GM20000 (cell line): Measurements from ENCODE around the gene UBAC1.

Experiments used
- DNase-seq: peaks from one replicate; pipeline ENCODE4 v3.0.0; 2012; ENCODE audit warnings: low spot score
- CTCF ChIP-seq: IDR thresholded peaks from 2 replicates; pipeline ENCODE4 v1.5.1; 2012; ENCODE audit warnings: mild to moderate bottlenecking, control low read depth; ENCODE audit errors: extremely low read depth, missing control alignments

UBAC1 gene

GRCh38 chr9:135976531-135976930 is 15.4 kb upstream of the UBAC1 start:
- no peak for DNase-seq
- TF ChIP-seq CTCF, result no peak

GRCh38 chr9:135975834-135976233 is 14.7 kb upstream of the UBAC1 start:
- DNase-seq, result no peak
- TF ChIP-seq CTCF, result no peak

- no peak for DNase-seq
- TF ChIP-seq CTCF, result no peak
Observed at GRCh38 chr9:135974220-135974573, 13.0 kb upstream of the UBAC1 start.

GRCh38 chr9:135973277-135974219 is 12.4 kb upstream of the UBAC1 start:
- DNase-seq, result no peak
- TF ChIP-seq CTCF, result no peak

- TF ChIP-seq CTCF, result no peak
- no peak for DNase-seq
Observed at GRCh38 chr9:135971892-135972291, 10.7 kb upstream of the UBAC1 start.

GRCh38 chr9:135971111-135971766 is 10.1 kb upstream of the UBAC1 start:
- TF ChIP-seq CTCF, result no peak
- no peak for DNase-seq

GRCh38 chr9:135970128-135970815 is 9.1 kb upstream of the UBAC1 start:
- DNase-seq, result no peak
- TF ChIP-seq CTCF, result no peak
